A549 (cell line): ENCODE results near the gene STAB2.

Experiments
- CTCF ChIP-seq: fragments of >200 bp; sonication (Bioruptor Twin); formaldehyde crosslinking; IDR thresholded peaks from 3 replicates; pipeline ENCODE4 v1.5.1; 2016
- NR3C1 ChIP-seq: fragments of >200 bp; sonication (Bioruptor Twin); formaldehyde crosslinking; IDR thresholded peaks from 3 replicates; pipeline ENCODE4 v1.6.1; 2017
- RFX5 ChIP-seq: fragments of 450-650 bp; IDR thresholded peaks from 2 replicates; pipeline ENCODE4 v1.7.1; 2014; ENCODE audit warnings: antibody characterized with exemption, mild to moderate bottlenecking, moderate library complexity
- SREBF2 ChIP-seq: fragments of 450-650 bp; IDR thresholded peaks from 2 replicates; pipeline ENCODE4 v1.6.1; 2014; ENCODE audit warnings: mild to moderate bottlenecking, moderate library complexity
- TP53 ChIP-seq: fragments of 250-450 bp; sonication (Bioruptor Pico); IDR thresholded peaks from 2 replicates; pipeline ENCODE4 v1.5.0; 2021; ENCODE audit warnings: mild to moderate bottlenecking, moderate library complexity

- TF ChIP-seq CTCF, result no peak
- no peak for TF ChIP-seq TP53 (CRISPR knock-in tag)
- no peak for TF ChIP-seq SREBF2
- TF ChIP-seq NR3C1, result no peak
- TF ChIP-seq RFX5, result no peak
Observed at GRCh38 chr12:103690426-103690825, 103.4 kb downstream of the STAB2 start.
